Breast epithelium (tissue), 4 donors: ENCODE data around the gene KCNC3. TPM values are rescaled to one million over a fixed set of nuclear protein-coding genes. Genes with fewer than 3 reads are reported as not detected.

Source experiments
- DNase-seq, 2 donors: peaks; one replicate each; pipeline ENCODE4 v3.0.0-alpha.2; 2019; ENCODE audit warnings: low spot score in 2 of 2
- H3K27ac ChIP-seq, 2 donors: fragments of 200-600 bp; sonication (generic) in 1 of 2; one replicate each; pipeline ENCODE4 v1.5.1; 2016 to 2019; ENCODE audit warnings: mild to moderate bottlenecking in 1 of 2
- H3K27me3 ChIP-seq, 2 donors: fragments of 200-600 bp; sonication (generic) in 1 of 2; one replicate each; pipeline versions ENCODE4 v1.5.1 to v1.6.0; 2017 to 2019; ENCODE audit warnings: control low read depth in 1 of 2, mild to moderate bottlenecking in 1 of 2
- H3K36me3 ChIP-seq: fragments of 200-600 bp; one replicate; pipeline ENCODE4 v1.5.1; 2019
- H3K4me1 ChIP-seq, 2 donors: fragments of 200-600 bp; sonication (generic); one replicate each; pipeline ENCODE4 v1.5.1; 2016 to 2019; ENCODE audit warnings: control low read depth in 1 of 2
- H3K4me3 ChIP-seq, 3 donors: fragments of 200-600 bp; sonication (generic); 1 replicate in 2 of 3; 2 replicates in 1 of 3; pipeline ENCODE4 v1.5.1; 2016 to 2019; ENCODE audit warnings: mild to moderate bottlenecking in 3 of 3, moderate library complexity in 2 of 3
- H3K9me3 ChIP-seq, 2 donors: fragments of 200-600 bp; sonication (generic) in 1 of 2; one replicate each; pipeline ENCODE4 v1.5.1; 2016 to 2019; ENCODE audit warnings: control low read depth in 1 of 2
- POLR2A ChIP-seq: fragments of 450-650 bp; IDR thresholded peaks from one replicate; pipeline ENCODE4 v1.6.1; 2016; ENCODE audit warnings: antibody characterized with exemption, mild to moderate bottlenecking, moderate library complexity
- POLR2AphosphoS5 ChIP-seq, 3 donors: sonication (generic); formaldehyde crosslinking; IDR thresholded peaks; one replicate each; pipeline ENCODE4 v1.6.1; 2017; ENCODE audit warnings: antibody characterized with exemption in 3 of 3
- intact Hi-C: fragments of 100-400 bp; cut with DNase I; formaldehyde crosslinking; loops from one replicate; pipeline ENCODE4 v1.15.1; 2023; ENCODE audit warnings: low total_unique reads
- total RNA-seq, 3 donors: library from RNA; depleted of rRNA; stranded (reverse); fragments of >200 nt; gene quantifications; one replicate each; pipeline ENCODE4 v1.1.0, GENCODE V29; 2016
- TF ChIP-seq, protein P1 (sequence below), 3 donors: fragments of 450-650 bp; IDR thresholded peaks; one replicate each; pipeline ENCODE4 v1.5.1; 2016 to 2017; ENCODE audit warnings: antibody characterized with exemption in 3 of 3, mild to moderate bottlenecking in 3 of 3, moderate library complexity in 3 of 3

Gene KCNC3
- total RNA-seq, 3 donors from 2014 or later, result 0.32 to 3.7 (median 1.6) TPM

DNA sequence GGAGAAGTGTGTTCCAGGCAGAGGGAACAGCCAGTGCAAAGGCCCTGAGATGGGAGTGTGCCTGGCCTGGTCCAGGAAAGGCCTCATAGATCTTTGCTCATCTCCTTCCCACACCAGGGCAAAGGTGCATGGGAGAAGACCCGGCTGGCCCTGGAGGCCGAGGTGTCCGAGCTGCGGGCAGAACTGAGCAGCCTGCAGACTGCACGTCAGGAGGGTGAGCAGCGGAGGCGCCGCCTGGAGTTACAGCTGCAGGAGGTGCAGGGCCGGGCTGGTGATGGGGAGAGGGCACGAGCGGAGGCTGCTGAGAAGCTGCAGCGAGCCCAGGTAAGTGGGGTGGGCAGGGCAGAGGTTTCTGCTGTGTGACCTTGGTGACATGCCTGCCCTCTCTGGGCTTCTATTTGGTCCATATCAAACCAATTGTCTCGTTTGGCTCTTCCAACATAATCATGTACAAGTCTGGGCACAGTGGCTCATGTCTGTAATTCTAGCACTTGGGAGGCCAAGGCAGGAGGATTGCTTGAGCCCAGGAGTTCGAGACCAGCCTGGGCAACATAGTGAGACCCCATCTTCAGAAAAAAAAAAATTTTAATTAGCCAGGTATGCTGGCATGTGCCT, 51.1 kb downstream of the KCNC3 start:
- no peaks in the 10 kb centered on the region for H3K27me3 ChIP-seq
- intact Hi-C loops, result no loop called here
- no peak overlapping the region for H3K27ac ChIP-seq
- TF ChIP-seq POLR2AphosphoS5 (IDR thresholded peaks at IDR 0.05), result no peak
- no peak for TF ChIP-seq POLR2A
- TF ChIP-seq, protein P1, sequence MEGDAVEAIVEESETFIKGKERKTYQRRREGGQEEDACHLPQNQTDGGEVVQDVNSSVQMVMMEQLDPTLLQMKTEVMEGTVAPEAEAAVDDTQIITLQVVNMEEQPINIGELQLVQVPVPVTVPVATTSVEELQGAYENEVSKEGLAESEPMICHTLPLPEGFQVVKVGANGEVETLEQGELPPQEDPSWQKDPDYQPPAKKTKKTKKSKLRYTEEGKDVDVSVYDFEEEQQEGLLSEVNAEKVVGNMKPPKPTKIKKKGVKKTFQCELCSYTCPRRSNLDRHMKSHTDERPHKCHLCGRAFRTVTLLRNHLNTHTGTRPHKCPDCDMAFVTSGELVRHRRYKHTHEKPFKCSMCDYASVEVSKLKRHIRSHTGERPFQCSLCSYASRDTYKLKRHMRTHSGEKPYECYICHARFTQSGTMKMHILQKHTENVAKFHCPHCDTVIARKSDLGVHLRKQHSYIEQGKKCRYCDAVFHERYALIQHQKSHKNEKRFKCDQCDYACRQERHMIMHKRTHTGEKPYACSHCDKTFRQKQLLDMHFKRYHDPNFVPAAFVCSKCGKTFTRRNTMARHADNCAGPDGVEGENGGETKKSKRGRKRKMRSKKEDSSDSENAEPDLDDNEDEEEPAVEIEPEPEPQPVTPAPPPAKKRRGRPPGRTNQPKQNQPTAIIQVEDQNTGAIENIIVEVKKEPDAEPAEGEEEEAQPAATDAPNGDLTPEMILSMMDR (IDR thresholded peaks at IDR 0.05), result no peak
- H3K4me3 ChIP-seq, result no peak overlapping the region
- H3K9me3 ChIP-seq, result no peaks in the 10 kb centered on the region
- no peak for DNase-seq
- no peaks in the 10 kb centered on the region for H3K4me1 ChIP-seq
- H3K36me3 ChIP-seq, result no peaks in the 10 kb centered on the region

DNA sequence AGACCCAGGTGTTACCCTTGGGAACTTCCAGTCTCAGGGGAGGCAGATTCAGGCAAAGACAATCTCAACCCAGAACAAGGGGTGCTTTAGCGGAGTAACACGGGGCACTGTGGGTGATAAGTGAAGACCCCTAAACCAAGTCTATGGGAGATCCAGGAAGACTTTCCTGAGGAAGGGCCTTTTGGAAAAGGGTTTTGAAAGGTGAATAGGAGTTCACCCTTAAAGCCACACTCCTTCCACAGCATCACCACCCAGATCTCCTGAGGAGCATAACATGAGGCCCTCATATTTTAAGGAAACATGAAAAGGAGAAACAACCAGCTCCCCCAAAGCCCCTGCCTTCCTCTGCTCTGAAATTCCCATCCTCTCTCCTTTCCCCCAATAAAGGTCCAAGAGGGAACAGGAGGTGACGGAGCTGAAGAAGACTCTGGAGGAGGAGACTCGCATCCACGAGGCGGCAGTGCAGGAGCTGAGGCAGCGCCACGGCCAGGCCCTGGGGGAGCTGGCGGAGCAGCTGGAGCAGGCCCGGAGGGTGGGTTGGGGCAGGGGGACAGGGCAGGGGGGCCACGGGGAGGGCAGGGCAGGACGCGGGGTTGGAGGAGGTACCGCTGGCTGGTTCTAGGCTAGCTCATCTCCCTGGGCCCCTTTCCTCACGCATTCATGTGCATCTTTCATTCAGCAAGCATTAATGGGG, 52.7 kb downstream of the KCNC3 start:
- Histone ChIP-seq H3K9me3 (no peaks in the 10 kb centered on the region), H3K4me3 (no peak overlapping the region), H3K27me3 (no peaks in the 10 kb centered on the region), H3K4me1 (no peaks in the 10 kb centered on the region), H3K36me3 (no peaks in the 10 kb centered on the region), H3K27ac (no peak overlapping the region)
- DNase-seq, result no peak
- intact Hi-C loops, result no loop called here
- TF ChIP-seq, protein P1 (IDR thresholded peaks at IDR 0.05), result no peak
- no peak for TF ChIP-seq POLR2A
- TF ChIP-seq POLR2AphosphoS5 (IDR thresholded peaks at IDR 0.05), result no peak

DNA sequence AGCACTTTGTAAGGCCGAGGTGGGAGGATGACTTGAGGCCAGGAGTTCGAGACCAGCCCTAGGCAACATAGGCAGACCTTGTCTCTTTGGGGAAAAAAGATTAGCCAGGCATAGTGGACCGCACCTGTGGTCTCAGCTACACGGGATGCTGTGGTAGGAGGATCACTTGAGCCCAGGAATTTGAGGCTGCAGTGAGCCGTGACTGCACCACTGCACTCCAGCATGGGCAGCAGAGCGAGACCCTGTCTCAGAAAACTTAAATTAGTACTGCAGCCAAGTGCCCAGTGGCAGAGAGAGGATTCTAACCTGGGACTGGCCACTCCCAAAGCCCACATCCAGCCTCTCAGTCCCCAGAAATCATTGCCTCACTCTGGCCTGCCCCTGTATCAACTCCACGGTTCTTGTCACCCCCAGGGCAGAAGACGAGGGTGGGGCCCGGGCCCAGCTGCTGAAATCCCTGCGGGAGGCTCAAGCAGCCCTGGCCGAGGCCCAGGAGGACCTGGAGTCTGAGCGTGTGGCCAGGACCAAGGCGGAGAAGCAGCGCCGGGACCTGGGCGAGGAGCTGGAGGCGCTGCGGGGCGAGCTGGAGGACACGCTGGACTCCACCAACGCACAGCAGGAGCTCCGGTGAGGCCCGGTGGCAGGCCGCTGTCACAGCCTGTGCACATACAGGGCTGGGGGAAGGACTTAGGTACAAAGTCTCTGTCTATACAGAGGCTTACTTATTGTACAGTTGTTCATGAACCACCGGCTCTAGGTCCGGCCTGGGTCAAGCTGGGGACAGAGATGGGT, 53.4 kb downstream of the KCNC3 start:
- TF ChIP-seq, protein P1 (IDR thresholded peaks at IDR 0.05), result no peak
- TF ChIP-seq POLR2A (no peak), POLR2AphosphoS5 (IDR thresholded peaks at IDR 0.05) (no peak)
- Histone ChIP-seq H3K27ac (no peak overlapping the region), H3K27me3 (no peaks in the 10 kb centered on the region), H3K4me3 (no peak overlapping the region), H3K9me3 (no peaks in the 10 kb centered on the region), H3K36me3 (no peaks in the 10 kb centered on the region), H3K4me1 (no peaks in the 10 kb centered on the region)
- intact Hi-C loops, result no loop called here
- no peak for DNase-seq

DNA sequence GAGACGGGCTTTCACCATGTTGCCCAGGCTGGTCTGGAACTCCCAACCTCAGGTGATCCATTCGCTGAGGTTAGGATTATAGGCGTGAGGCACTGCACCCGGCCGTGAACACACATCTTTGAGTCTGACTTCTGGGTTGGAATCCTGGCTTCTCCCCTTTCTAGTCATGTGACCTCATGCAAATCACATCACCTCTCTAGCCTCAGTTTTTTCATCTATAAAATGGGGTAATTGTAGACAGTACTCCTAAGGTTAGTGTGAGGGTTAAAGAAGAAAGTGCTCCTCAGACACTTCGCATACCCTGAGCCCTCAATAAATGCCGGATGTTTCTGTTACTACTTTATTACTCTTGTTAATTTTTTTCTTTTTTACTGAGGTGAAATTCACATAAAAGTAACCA, 55.4 kb downstream of the KCNC3 start:
- H3K4me1 ChIP-seq, result no peaks in the 10 kb centered on the region
- H3K4me3 ChIP-seq, result no peak overlapping the region
- no peak overlapping the region for H3K27ac ChIP-seq
- no peak for DNase-seq
- H3K36me3 ChIP-seq, result no peaks in the 10 kb centered on the region
- TF ChIP-seq POLR2A, result no peak
- TF ChIP-seq POLR2AphosphoS5 (IDR thresholded peaks at IDR 0.05), result no peak
- TF ChIP-seq, protein P1 (IDR thresholded peaks at IDR 0.05), result no peak
- H3K9me3 ChIP-seq, result no peaks in the 10 kb centered on the region
- no peaks in the 10 kb centered on the region for H3K27me3 ChIP-seq
- intact Hi-C loops, result no loop called here
